Right lobe of liver (tissue), 4 donors: ENCODE measurements around the gene ZFHX2.

ENCODE experiments used
- CTCF ChIP-seq, 4 donors: fragments of 200-600 bp in 3 of 4; fragments of 450-650 bp in 1 of 4; IDR thresholded peaks; one replicate each; pipeline versions ENCODE4 v1.5.1 to v1.8.0; 2016 to 2022; ENCODE audit warnings: antibody characterized with exemption in 4 of 4, mild to moderate bottlenecking in 2 of 4
- POLR2A ChIP-seq: fragments of 450-650 bp; IDR thresholded peaks from one replicate; pipeline ENCODE4 v1.6.1; 2017; ENCODE audit warnings: antibody characterized with exemption, mild to moderate bottlenecking
- donor health status: DM: no; HTN: no; CAD: no.
- donor health status: DM: no; HTN: no; CAD: no.
- donor health status: DM: no; HTN: yes; CAD: no.

DNA sequence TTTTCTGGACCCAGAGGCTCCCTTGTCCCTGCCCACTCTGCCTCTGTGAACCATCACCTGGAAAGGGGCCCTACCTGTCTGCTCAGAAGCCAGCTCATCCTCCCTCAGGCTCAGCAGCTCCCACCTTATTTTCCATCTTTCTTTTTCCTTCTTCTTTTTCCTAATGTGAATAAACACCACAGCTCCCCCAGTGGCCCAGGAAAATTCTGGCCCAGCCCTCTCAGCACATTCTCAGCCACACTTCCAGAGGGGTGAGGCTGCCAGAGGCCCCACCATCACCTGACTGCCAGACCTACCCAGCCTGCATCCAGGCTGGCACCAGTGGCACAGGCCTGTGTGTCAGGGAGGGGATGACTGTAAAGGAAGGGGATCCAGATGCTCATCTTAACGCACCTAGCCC, 23.0 kb downstream of the ZFHX2 start:
- TF ChIP-seq CTCF (IDR thresholded peaks at IDR 0.05) (no peak), POLR2A (no peak)
